Liver (tissue), 9 donors: ENCODE results near the gene TSC22D2. TPM values are rescaled to one million over a fixed set of nuclear protein-coding genes. Genes with fewer than 3 reads are reported as not detected.

ENCODE experiments used
- DNase-seq: peaks from one replicate; pipeline ENCODE4 v3.0.0-alpha.2; 2017; ENCODE audit warnings: low spot score
- H3K27ac ChIP-seq, 2 donors: one replicate each; pipeline ENCODE4 v1.7.0; 2013; ENCODE audit warnings: inconsistent platforms in 2 of 2, low read length in 2 of 2, control low read depth in 1 of 2, low read depth in 1 of 2, mild to moderate bottlenecking in 1 of 2
- H3K27me3 ChIP-seq, 4 donors: one replicate each; pipeline versions ENCODE4 v1.6.1 to v1.7.0; 2013; ENCODE audit warnings: low read length in 3 of 4, inconsistent platforms in 1 of 4, mild to moderate bottlenecking in 1 of 4, moderate library complexity in 1 of 4; ENCODE audit not compliant: control insufficient read depth in 4 of 4, insufficient read depth in 4 of 4
- H3K36me3 ChIP-seq, 4 donors: one replicate each; pipeline versions ENCODE4 v1.6.1 to v1.7.0; 2013; ENCODE audit warnings: low read length in 3 of 4, mild to moderate bottlenecking in 3 of 4, low read depth in 1 of 4, moderate library complexity in 1 of 4; ENCODE audit not compliant: control insufficient read depth in 4 of 4, insufficient read depth in 3 of 4
- H3K4me1 ChIP-seq, 4 donors: one replicate each; pipeline versions ENCODE4 v1.6.1 to v1.7.0; 2013; ENCODE audit warnings: low read length in 3 of 4, mild to moderate bottlenecking in 3 of 4, moderate library complexity in 1 of 4; ENCODE audit not compliant: control insufficient read depth in 4 of 4, insufficient read depth in 4 of 4
- H3K4me3 ChIP-seq, 3 donors: one replicate each; pipeline versions ENCODE4 v1.6.1 to v1.7.0; 2013; ENCODE audit warnings: low read length in 3 of 3, control low read depth in 1 of 3, low read depth in 1 of 3, mild to moderate bottlenecking in 1 of 3
- H3K9ac ChIP-seq, 2 donors: one replicate each; pipeline ENCODE4 v1.7.0; 2013; ENCODE audit warnings: low read length in 2 of 2, mild to moderate bottlenecking in 2 of 2, moderate library complexity in 2 of 2, control low read depth in 1 of 2, low read depth in 1 of 2
- H3K9me3 ChIP-seq, 4 donors: one replicate each; pipeline versions ENCODE4 v1.6.1 to v1.7.0; 2013; ENCODE audit warnings: low read length in 3 of 4; ENCODE audit not compliant: control insufficient read depth in 4 of 4
- ATF3 ChIP-seq: IDR thresholded peaks from 2 replicates; pipeline ENCODE4 v1.6.1; 2016; ENCODE audit warnings: antibody characterized with exemption
- CTCF ChIP-seq: fragments of 150-350 bp; IDR thresholded peaks from 2 replicates; pipeline ENCODE4 v1.5.1; 2017; ENCODE audit warnings: improper control_type of control experiment, low read depth, low read length; ENCODE audit not compliant: missing input control
- FOXA1 ChIP-seq: IDR thresholded peaks from 2 replicates; pipeline ENCODE4 v1.6.1; 2016; ENCODE audit warnings: antibody characterized with exemption
- FOXA2 ChIP-seq: IDR thresholded peaks from 2 replicates; pipeline ENCODE4 v1.6.1; 2016; ENCODE audit warnings: antibody characterized with exemption
- HNF4A ChIP-seq, 2 donors: conservative IDR thresholded peaks; 2 replicates each; pipeline ENCODE4 v1.6.1; 2016; ENCODE audit warnings: antibody characterized with exemption in 2 of 2, mild to moderate bottlenecking in 2 of 2
- HNF4G ChIP-seq: IDR thresholded peaks from 2 replicates; pipeline ENCODE4 v1.6.1; 2016; ENCODE audit warnings: antibody characterized with exemption
- JUND ChIP-seq, 2 donors: IDR thresholded peaks; 2 replicates each; pipeline ENCODE4 v1.6.1; 2016; ENCODE audit warnings: antibody characterized with exemption in 2 of 2
- MAX ChIP-seq: IDR thresholded peaks from 2 replicates; pipeline ENCODE4 v1.6.1; 2016; ENCODE audit warnings: antibody characterized with exemption
- NR2F2 ChIP-seq: IDR thresholded peaks from 2 replicates; pipeline ENCODE4 v1.6.1; 2016; ENCODE audit warnings: antibody characterized with exemption
- RAD21 ChIP-seq, 2 donors: IDR thresholded peaks; 2 replicates each; pipeline ENCODE4 v1.6.1; 2016; ENCODE audit warnings: antibody characterized with exemption in 2 of 2, mild to moderate bottlenecking in 2 of 2
- SP1 ChIP-seq: IDR thresholded peaks from 2 replicates; pipeline ENCODE4 v1.6.1; 2018; ENCODE audit warnings: antibody characterized with exemption, mild to moderate bottlenecking
- TAF1 ChIP-seq: conservative IDR thresholded peaks from 2 replicates; pipeline ENCODE4 v1.6.1; 2016; ENCODE audit warnings: antibody characterized with exemption, mild to moderate bottlenecking
- WGBS: extraction: QIAGEN DNeasy Blood & Tissue Kit; methylation state at CpG from one replicate; pipeline ENCODE4 v1.1.7; 2013; 5-methylcytosine and 5-hydroxymethylcytosine counted together
- polyA plus RNA-seq, 2 donors: library from polyadenylated mRNA; stranded (reverse) in 1 of 2; unstranded in 1 of 2; fragments of 200-250 nt in 1 of 2; fragments of >200 nt in 1 of 2; fragmentation: Nextera tagmentation in 1 of 2; extraction: Ambion mirVana in 1 of 2; gene quantifications; one replicate each; pipeline versions ENCODE4 v1.2.1 to v1.2.3, GENCODE V29; 2013 to 2015
- total RNA-seq, 2 donors: library from RNA; depleted of rRNA; stranded (reverse); fragments of >200 nt; gene quantifications; one replicate each; pipeline ENCODE4 v1.2.3, GENCODE V29; 2014
- donor health status: healthy.
- donor health status: healthy.
- donor health status: healthy.
- donor health status: healthy.
- donor health status: healthy.

Gene TSC22D2
- total and polyA plus RNA-seq, 4 donors = 4.0 to 9.6 (median 7.8) TPM

- Histone ChIP-seq H3K9ac (no peak overlapping the region), H3K9me3 (no peaks in the 10 kb centered on the region), H3K36me3 (no peaks in the 10 kb centered on the region), H3K27me3 (no peaks in the 10 kb centered on the region), H3K4me1 (no peaks in the 10 kb centered on the region), H3K27ac (no peak overlapping the region), H3K4me3 (no peak overlapping the region)
- 94% methylated on average over 15 of the region's 15 CpGs for WGBS
- DNase-seq = no peak
- no peak for TF ChIP-seq SP1
- no peak for TF ChIP-seq TAF1
- TF ChIP-seq FOXA2 = no peak
- TF ChIP-seq HNF4G = no peak
- TF ChIP-seq MAX = no peak
- TF ChIP-seq RAD21 (IDR thresholded peaks at IDR 0.05) = no peak
- no peak for TF ChIP-seq ATF3
- TF ChIP-seq HNF4A (conservative IDR thresholded peaks at IDR 0.05) = no peak
- no peak for TF ChIP-seq NR2F2
Measured at GRCh38 chr3:150469031-150469930, 61.2 kb downstream of the TSC22D2 start.

GRCh38 chr3:150469931-150470740 lies 62.0 kb downstream of the TSC22D2 start:
- 90% methylated on average over 7 of the region's 7 CpGs for WGBS
- no peak for DNase-seq
- no peak overlapping the region for H3K9ac ChIP-seq

More at GRCh38 chr3:150469931-150470740, 62.0 kb downstream of the TSC22D2 start:
- H3K27ac ChIP-seq = no peak overlapping the region
- H3K4me3 ChIP-seq = no peak overlapping the region
- H3K36me3 ChIP-seq = no peaks in the 10 kb centered on the region
- H3K27me3 ChIP-seq = no peaks in the 10 kb centered on the region
- no peaks in the 10 kb centered on the region for H3K9me3 ChIP-seq
- TF ChIP-seq CTCF (no peak), FOXA1 (no peak), JUND (IDR thresholded peaks at IDR 0.05) (no peak), MAX (no peak)
- H3K4me1 ChIP-seq = no peaks in the 10 kb centered on the region
